ENCODE results near the gene DHCR24.

GRCh38 chr1:54853096-54853792, 33.8 kb downstream of the DHCR24 start:
- TF ChIP-seq TAF1 (IDR thresholded peaks at IDR 0.05; ENCODE audit: borderline replicate concordance, insufficient read depth, low read length) (no peak), SIN3A (IDR thresholded peaks at IDR 0.05; ENCODE audit: borderline replicate concordance, insufficient read depth, low read length) (no peak), POLR2AphosphoS5 (IDR thresholded peaks at IDR 0.05; ENCODE audit: low read depth, low read length) (no peak), FOXP2 (optimal IDR thresholded peaks at IDR 0.05; ENCODE audit: borderline replicate concordance, extremely low read depth, extremely low read length, insufficient read depth) (no peak)

Measured in PFSK-1 (cell line).